AG20443 (cell line): Measurements from ENCODE around the gene MTHFD2L.
"Not testable (repeated sequence)": the region's sequence is repeated elsewhere in the genome, so short reads cannot be mapped to it uniquely, and the experiment has no call there.

Source experiments
- DNase-seq: peaks from one replicate; pipeline ENCODE4 v3.0.0; 2012; ENCODE audit warnings: low spot score, mixed read lengths

MTHFD2L gene

GRCh38 chr4:74189331-74190043, 31.6 kb downstream of the MTHFD2L start:
- peak; percentile 39 for DNase-seq

- DNase-seq = no peak
Observed at GRCh38 chr4:74190332-74190731, 32.4 kb downstream of the MTHFD2L start.

- DNase-seq = no peak
Observed at GRCh38 chr4:74190919-74191397, 33.0 kb downstream of the MTHFD2L start.

- DNase-seq = no peak
Observed at GRCh38 chr4:74197080-74197479, 39.2 kb downstream of the MTHFD2L start.

DNA sequence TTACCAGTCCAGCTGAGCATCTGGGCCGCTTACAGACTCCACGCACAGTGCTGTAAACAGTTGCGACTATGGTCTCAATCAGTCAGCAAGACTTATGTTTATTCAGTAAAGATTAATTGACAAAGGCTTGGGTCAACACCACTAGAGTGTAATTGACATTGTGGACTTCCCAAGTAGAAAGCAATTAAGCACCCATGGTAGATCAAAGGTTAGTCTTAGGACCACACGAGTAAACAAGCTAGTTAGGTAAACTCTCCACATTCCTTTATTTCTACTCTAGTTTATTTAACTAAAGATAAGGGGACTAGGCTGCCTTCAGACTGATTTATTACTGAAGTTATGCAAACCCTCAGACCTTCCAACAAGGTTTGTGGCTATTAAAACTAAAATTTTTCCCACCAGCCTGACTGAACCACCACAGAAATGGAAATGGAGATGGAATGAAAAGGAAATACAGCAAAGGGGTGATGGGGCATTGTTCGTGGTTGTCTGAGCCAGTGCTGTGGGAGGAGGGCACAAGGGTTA, 44.2 kb downstream of the MTHFD2L start:
- DNase-seq = no peak

GRCh38 chr4:74203467-74203866, 45.5 kb downstream of the MTHFD2L start:
- no peak for DNase-seq

DNA sequence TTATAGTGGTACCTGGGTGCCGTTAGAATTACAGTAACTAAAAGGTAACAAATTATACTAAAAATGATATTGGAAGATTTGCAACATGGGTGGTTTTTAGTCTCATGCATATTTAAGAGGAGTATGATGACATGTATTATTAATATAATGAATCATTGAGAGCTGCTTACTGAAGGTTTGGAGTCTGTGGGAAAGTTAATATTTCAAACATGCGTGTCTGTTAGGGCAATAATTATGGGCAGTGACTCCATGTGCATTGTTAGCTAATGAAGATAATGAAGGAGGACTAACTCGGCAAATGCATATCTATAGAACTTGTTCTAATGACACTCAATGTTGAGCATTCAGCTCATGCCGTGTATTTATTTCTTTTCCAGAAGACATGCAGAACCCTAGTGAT, 47.1 kb downstream of the MTHFD2L start:
- DNase-seq = no peak

GRCh38 chr4:74205559-74205958, 47.6 kb downstream of the MTHFD2L start:
- no peak for DNase-seq

DNA sequence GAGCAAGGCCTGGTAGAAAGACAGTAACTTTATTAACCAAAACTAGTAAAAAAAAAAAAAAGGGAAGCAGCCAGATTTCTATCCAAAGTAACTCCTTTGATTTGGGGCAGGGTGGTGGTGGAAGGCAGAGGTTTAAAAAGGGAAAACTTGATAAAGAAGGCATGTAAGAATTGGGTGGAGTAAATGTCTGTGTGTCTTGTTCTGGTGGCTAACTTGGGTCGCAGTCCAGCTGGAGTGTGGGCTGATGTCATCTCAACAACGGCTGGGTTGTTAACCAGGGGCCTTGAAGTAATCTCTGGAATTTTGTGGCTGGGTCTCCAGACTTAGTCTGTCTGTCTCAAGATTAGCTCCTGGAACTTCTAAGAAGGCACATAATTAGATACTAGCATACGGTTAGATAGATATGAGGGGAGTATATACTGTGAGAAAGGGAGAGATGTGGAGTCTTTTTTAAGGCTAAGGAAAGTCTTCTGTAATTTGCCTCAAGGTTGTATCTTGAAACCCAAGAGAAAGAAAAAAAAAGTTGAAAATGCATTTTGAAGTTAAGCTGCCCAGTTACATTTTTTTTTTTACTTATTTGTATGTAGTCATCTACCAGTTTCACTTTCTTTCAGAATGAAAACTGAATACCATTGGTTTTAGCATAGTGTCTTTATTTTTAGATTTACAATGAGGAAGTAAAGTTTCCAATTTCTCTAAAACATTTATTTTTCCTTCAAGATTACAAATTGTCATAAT, 48.3 kb downstream of the MTHFD2L start:
- peak; percentile 54 for DNase-seq

GRCh38 chr4:74214457-74215159, 56.7 kb downstream of the MTHFD2L start:
- DNase-seq = not testable (repeated sequence)

DNA sequence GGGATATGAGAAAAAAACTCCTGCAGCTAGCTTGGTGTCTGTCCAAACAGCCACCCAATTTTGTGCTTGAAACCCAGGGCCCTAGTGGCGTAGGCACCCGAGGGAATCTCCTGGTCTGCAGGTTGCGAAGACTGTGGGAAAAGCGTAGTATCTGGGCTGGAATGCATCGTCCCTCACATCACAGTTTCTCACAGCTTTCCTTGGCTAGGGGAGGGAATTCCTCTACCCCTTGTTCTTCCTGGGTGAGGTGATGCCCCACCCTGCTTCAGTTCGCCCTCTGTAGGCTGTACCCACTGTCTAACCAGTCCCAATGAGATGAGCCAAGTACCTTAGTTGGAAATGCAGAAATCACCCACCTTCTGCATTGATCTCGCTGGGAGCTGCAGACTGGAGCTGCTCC, 57.3 kb downstream of the MTHFD2L start:
- not testable (repeated sequence) for DNase-seq

- DNase-seq = peak; percentile 14
Observed at GRCh38 chr4:74217365-74217764, 59.4 kb downstream of the MTHFD2L start.

- no peak for DNase-seq
Observed at GRCh38 chr4:74218201-74218600, 60.3 kb downstream of the MTHFD2L start.

GRCh38 chr4:74219240-74219639, 61.3 kb downstream of the MTHFD2L start:
- no peak for DNase-seq

GRCh38 chr4:74223098-74223497, 65.2 kb downstream of the MTHFD2L start:
- DNase-seq = no peak

GRCh38 chr4:74223801-74224200, 65.9 kb downstream of the MTHFD2L start:
- DNase-seq = peak; percentile 16

- DNase-seq = peak; percentile 44
Observed at GRCh38 chr4:74228691-74229640, 71.0 kb downstream of the MTHFD2L start.

- peak; percentile 75 for DNase-seq
Observed at GRCh38 chr4:74230902-74231499, 73.1 kb downstream of the MTHFD2L start.

- no peak for DNase-seq
Observed at GRCh38 chr4:74235135-74235534, 77.2 kb downstream of the MTHFD2L start.

GRCh38 chr4:74237425-74237966, 79.6 kb downstream of the MTHFD2L start:
- DNase-seq = no peak

DNA sequence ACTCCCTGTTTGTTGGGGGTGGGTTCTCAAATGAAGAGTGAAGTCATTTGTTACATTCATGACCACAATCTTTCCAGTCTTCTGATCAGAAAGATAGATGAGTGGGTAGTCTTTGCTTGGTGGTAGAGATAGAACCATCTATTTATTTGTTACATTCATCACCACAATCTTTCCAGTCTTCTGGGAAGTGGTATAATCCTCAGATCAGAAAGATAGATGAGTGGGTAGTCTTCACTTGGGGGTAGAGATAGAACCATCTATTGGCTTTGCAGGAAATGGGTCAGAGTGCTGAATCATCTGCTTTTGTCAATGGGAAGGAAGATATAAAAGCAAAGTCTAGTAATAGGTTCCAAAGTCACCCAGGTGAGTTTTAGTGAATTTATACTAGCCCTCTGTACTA, 86.1 kb downstream of the MTHFD2L start:
- DNase-seq = no peak
